Adrenal gland (tissue), 12 donors: ENCODE data around the gene ZAR1L. TPM values are rescaled to one million over a fixed set of nuclear protein-coding genes. Genes with fewer than 3 reads are reported as not detected.
A peak's percentile ranks its signal among the peaks of the same experiment; 100 is the strongest.

Experiments used
- DNase-seq, 7 donors: peaks; one replicate each; pipeline ENCODE4 v3.0.0-alpha.2; 2019 to 2020
- H3K27ac ChIP-seq, 5 donors: fragments of 200-600 bp; sonication (generic) in 4 of 5; 1 replicate in 3 of 5; 2 replicates in 2 of 5; pipeline versions ENCODE4 v1.5.1 to v1.8.0; 2016 to 2020; ENCODE audit warnings: mild to moderate bottlenecking in 1 of 5
- H3K27me3 ChIP-seq: fragments of 200-600 bp; 2 replicates; pipeline ENCODE4 v1.8.0; 2021
- H3K36me3 ChIP-seq, 2 donors: fragments of 200-600 bp; replicated peaks in 1 of 2; 1 replicate in 1 of 2; 2 replicates in 1 of 2; pipeline versions ENCODE4 v1.5.1 to v1.8.0; 2018 to 2022
- H3K4me1 ChIP-seq, 2 donors: fragments of 200-600 bp; replicated peaks in 1 of 2; 1 replicate in 1 of 2; 2 replicates in 1 of 2; pipeline versions ENCODE4 v1.5.1 to v1.8.0; 2018 to 2021
- H3K4me3 ChIP-seq, 4 donors: fragments of 200-600 bp; sonication (generic) in 3 of 4; one replicate each; pipeline ENCODE4 v1.5.1; 2016 to 2018
- H3K9me3 ChIP-seq, 3 donors: fragments of 200-600 bp; sonication (generic) in 1 of 3; replicated peaks in 1 of 3; 1 replicate in 2 of 3; 2 replicates in 1 of 3; pipeline versions ENCODE4 v1.5.1 to v1.8.0; 2016 to 2021
- CTCF ChIP-seq, 6 experiments: fragments of 450-650 bp in 4 of 6; fragments of 200-600 bp in 2 of 6; sonication (generic) in 1 of 6; IDR thresholded peaks; 1 replicate in 5 of 6; 2 replicates in 1 of 6; pipeline versions ENCODE4 v1.5.1 to v1.8.0; 2016 to 2021; ENCODE audit warnings: antibody characterized with exemption in 6 of 6, mild to moderate bottlenecking in 2 of 6, moderate library complexity in 1 of 6
- POLR2A ChIP-seq, 2 donors: fragments of 450-650 bp; IDR thresholded peaks; one replicate each; pipeline ENCODE4 v1.6.1; 2017; ENCODE audit warnings: antibody characterized with exemption in 2 of 2, mild to moderate bottlenecking in 2 of 2, moderate library complexity in 1 of 2
- WGBS, 4 donors: extraction: QIAGEN DNeasy Blood & Tissue Kit in 2 of 4; methylation state at CpG; one replicate each; pipeline versions ENCODE4 v1.1.5 to v1.1.7; 2013 to 2017; 5-methylcytosine and 5-hydroxymethylcytosine counted together
- intact Hi-C, 2 donors: fragments of 100-400 bp; cut with DNase I; formaldehyde crosslinking; loops; one replicate each; pipeline versions ENCODE4 v1.14.1 to v1.15.0; 2022 to 2023
- polyA plus RNA-seq, 3 donors: library from polyadenylated mRNA; stranded (reverse); fragments of 200-250 nt in 2 of 3; fragments of 350-450 nt in 1 of 3; fragmentation: Illumina TruSeq in 1 of 3; extraction: RNeasy Lipid Tissue Mini Kit (QIAGEN cat#74804) in 1 of 3; gene quantifications; one replicate each; pipeline ENCODE4 v1.2.3, GENCODE V29; 2013 to 2014
- total RNA-seq, 9 donors: library from RNA; depleted of rRNA in 4 of 9; stranded (reverse); fragments of >200 nt in 4 of 9; fragments of 120-200 nt in 1 of 9; fragmentation: NEBNext Ultra II Directional in 1 of 9; extraction: Animal tissue kit (Norgen Biotek cat#: 25700) in 1 of 9; gene quantifications; one replicate each; pipeline versions ENCODE4 v1.1.0 to v1.2.4, GENCODE V29; 2013 to 2023
- donor health status: healthy with polysubstance abuse.
- donor health status: Bipolar disorder and iron deficiency.
- donor health status: DM: yes; HTN: yes; CAD: no.
- donor health status: DM: no; HTN: no; CAD: no.
- donor health status: DM: no; HTN: no; CAD: no.
- donor health status: DM: yes; HTN: yes; CAD: no.

The ZAR1L gene
- total and polyA plus RNA-seq, 12 donors: not detected

- intact Hi-C loops: loop anchor here (5.0 to 10.0 kb wide), 3 partner anchors 297 to 400 kb away; no protein-coding TSS in a partner anchor
These were observed 609 bp downstream of the ZAR1L start for GRCh38 chr13:32314271-32315237.

GRCh38 chr13:32311188-32311897, 3.8 kb downstream of the ZAR1L start:
- WGBS, 4 donors: 82 to 92% (median 86%) methylated on average over 24 to 36 of the region's 36 CpGs

More at GRCh38 chr13:32314271-32315237, 609 bp downstream of the ZAR1L start:
- H3K9me3 ChIP-seq: no peaks in the 10 kb centered on the region
- H3K36me3 ChIP-seq: no peaks in the 10 kb centered on the region
- DNase-seq: peak; percentile 36 to 74 (median 45)
- H3K4me1 ChIP-seq: no peaks in the 10 kb centered on the region
- 63 to 76% (median 68%) methylated on average over 27 to 32 of the region's 32 CpGs for WGBS, 4 donors
- no peak for TF ChIP-seq CTCF (IDR thresholded peaks at IDR 0.05)
- TF ChIP-seq POLR2A (IDR thresholded peaks at IDR 0.05): no peak
- peak overlapping the region; percentile 35 to 95 (median 90) for H3K27ac ChIP-seq
- peak overlapping the region in 3 of 4 donors; percentile 26 to 76 (median 66) for H3K4me3 ChIP-seq
- H3K27me3 ChIP-seq: no peaks in the 10 kb centered on the region

GRCh38 chr13:32310134-32310706, 4.9 kb downstream of the ZAR1L start:
- TF ChIP-seq CTCF (IDR thresholded peaks at IDR 0.05): peak; percentile 57 to 82 (median 70)
- no peak for TF ChIP-seq POLR2A (IDR thresholded peaks at IDR 0.05)
- 31 to 40% (median 38%) methylated on average over 11 to 12 of the region's 12 CpGs for WGBS, 4 donors
- no peaks in the 10 kb centered on the region for H3K4me1 ChIP-seq
- intact Hi-C loops: loop anchor here (5.0 to 10.0 kb wide), 3 partner anchors 293 to 395 kb away; no protein-coding TSS in a partner anchor
- peak in 1 of 7 donors; percentile 20 for DNase-seq
- peak overlapping the region in 1 of 4 donors; percentile 2 for H3K4me3 ChIP-seq
- H3K9me3 ChIP-seq: no peaks in the 10 kb centered on the region
- H3K27ac ChIP-seq: no peak overlapping the region
- no peaks in the 10 kb centered on the region for H3K36me3 ChIP-seq
- no peaks in the 10 kb centered on the region for H3K27me3 ChIP-seq

More at GRCh38 chr13:32311188-32311897, 3.8 kb downstream of the ZAR1L start:
- no peak overlapping the region for H3K27ac ChIP-seq
- H3K36me3 ChIP-seq: no peaks in the 10 kb centered on the region
- TF ChIP-seq CTCF (IDR thresholded peaks at IDR 0.05): no peak
- no peak for TF ChIP-seq POLR2A (IDR thresholded peaks at IDR 0.05)
- no peaks in the 10 kb centered on the region for H3K9me3 ChIP-seq
- intact Hi-C loops: loop anchor here (5.0 to 10.0 kb wide), 3 partner anchors 294 to 397 kb away; no protein-coding TSS in a partner anchor
- DNase-seq: no peak
- H3K4me1 ChIP-seq: no peaks in the 10 kb centered on the region
- no peak overlapping the region for H3K4me3 ChIP-seq
- H3K27me3 ChIP-seq: no peaks in the 10 kb centered on the region
